Upper lobe of right lung (tissue), 1 donor: Measurements from ENCODE around the gene LRCH4. TPM values are rescaled to one million over a fixed set of nuclear protein-coding genes. Genes with fewer than 3 reads are reported as not detected.

Source experiments
- ATAC-seq: fragments of 200-7000 bp; cut with Tn5 transposase; one replicate; pipeline ENCODE4 v1.9.1; 2020; ENCODE audit warnings: mild to moderate bottlenecking, moderate library complexity
- DNase-seq: peaks from one replicate; pipeline ENCODE4 v3.0.0-alpha.2; 2020
- H3K27ac ChIP-seq: fragments of 200-600 bp; one replicate; pipeline ENCODE4 v1.8.0; 2022
- H3K27me3 ChIP-seq: fragments of 200-600 bp; one replicate; pipeline ENCODE4 v1.8.0; 2022; ENCODE audit warnings: mild to moderate bottlenecking
- H3K36me3 ChIP-seq: fragments of 200-600 bp; one replicate; pipeline ENCODE4 v1.8.0; 2022
- H3K4me1 ChIP-seq: fragments of 200-600 bp; one replicate; pipeline ENCODE4 v1.8.0; 2022
- H3K4me3 ChIP-seq: fragments of 200-600 bp; one replicate; pipeline ENCODE4 v1.8.0; 2022; ENCODE audit warnings: mild to moderate bottlenecking
- H3K9me3 ChIP-seq: fragments of 200-600 bp; one replicate; pipeline ENCODE4 v1.8.0; 2022
- intact Hi-C: fragments of 100-400 bp; cut with DNase I; formaldehyde crosslinking; loops from one replicate; pipeline ENCODE4 v1.11.0; 2022
- total RNA-seq: library from RNA; stranded (reverse); fragmentation: NEBNext Ultra II Directional; extraction: Animal tissue kit (Norgen Biotek cat#: 25700); gene quantifications from one replicate; pipeline ENCODE4 v1.2.1, GENCODE V29; 2021
- TF ChIP-seq, protein P1 (sequence below): fragments of 200-600 bp; IDR thresholded peaks from one replicate; pipeline ENCODE4 v1.8.0; 2022; ENCODE audit warnings: antibody characterized with exemption
- donor health status: DM: no; HTN: yes; CAD: no; lungs with severe emphysema.

LRCH4 gene
- total RNA-seq, 1 donor from 2014 or later, result 88.0 TPM

DNA sequence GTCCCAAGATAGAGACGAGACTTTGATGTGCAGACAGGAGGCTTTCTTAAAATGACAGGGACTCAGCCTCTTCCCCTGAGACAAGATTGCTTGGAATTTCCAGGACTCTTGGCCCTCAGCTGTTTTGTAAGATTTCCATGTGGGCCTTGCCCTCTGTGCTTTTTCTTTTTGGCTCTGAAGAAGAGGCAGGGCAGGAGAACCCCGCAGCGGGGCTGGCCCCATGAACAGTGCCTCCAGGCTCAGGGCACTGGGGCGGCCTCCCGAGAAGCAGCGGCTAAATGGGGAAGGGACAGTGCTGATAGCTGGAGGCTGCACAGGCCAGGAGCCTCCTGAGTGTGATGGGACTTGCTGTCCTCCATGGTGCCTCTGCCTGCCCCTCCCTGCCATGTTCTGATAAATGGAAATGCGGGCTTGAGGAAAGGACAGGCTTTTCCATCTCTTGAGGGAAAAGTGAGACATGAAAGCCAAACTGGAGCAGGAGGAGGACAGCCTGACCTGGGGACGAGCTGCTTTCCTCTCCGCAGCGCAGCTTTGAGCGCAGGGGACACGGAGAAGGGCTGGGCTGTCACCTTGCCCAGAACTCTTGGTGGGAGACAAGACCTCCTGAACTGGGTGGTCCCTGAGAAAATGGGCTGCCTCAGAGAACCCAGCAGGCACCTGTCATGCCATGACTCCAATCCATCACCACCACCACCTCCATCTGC lies 24.3 kb downstream of the LRCH4 start:
- H3K4me1 ChIP-seq, result peaks cover 4% of the 10 kb centered on the region
- intact Hi-C loops, result loop anchor here (5.0 to 10.0 kb wide), 2 partner anchors 94 to 123 kb away; no protein-coding TSS in a partner anchor
- H3K9me3 ChIP-seq, result no peaks in the 10 kb centered on the region
- H3K4me3 ChIP-seq, result no peak overlapping the region
- no peak overlapping the region for H3K27ac ChIP-seq
- H3K36me3 ChIP-seq, result peaks cover 16% of the 10 kb centered on the region
- ATAC-seq, result no peak
- peak; percentile 61 for DNase-seq
- TF ChIP-seq, protein P1, sequence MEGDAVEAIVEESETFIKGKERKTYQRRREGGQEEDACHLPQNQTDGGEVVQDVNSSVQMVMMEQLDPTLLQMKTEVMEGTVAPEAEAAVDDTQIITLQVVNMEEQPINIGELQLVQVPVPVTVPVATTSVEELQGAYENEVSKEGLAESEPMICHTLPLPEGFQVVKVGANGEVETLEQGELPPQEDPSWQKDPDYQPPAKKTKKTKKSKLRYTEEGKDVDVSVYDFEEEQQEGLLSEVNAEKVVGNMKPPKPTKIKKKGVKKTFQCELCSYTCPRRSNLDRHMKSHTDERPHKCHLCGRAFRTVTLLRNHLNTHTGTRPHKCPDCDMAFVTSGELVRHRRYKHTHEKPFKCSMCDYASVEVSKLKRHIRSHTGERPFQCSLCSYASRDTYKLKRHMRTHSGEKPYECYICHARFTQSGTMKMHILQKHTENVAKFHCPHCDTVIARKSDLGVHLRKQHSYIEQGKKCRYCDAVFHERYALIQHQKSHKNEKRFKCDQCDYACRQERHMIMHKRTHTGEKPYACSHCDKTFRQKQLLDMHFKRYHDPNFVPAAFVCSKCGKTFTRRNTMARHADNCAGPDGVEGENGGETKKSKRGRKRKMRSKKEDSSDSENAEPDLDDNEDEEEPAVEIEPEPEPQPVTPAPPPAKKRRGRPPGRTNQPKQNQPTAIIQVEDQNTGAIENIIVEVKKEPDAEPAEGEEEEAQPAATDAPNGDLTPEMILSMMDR, result no peak
- no peaks in the 10 kb centered on the region for H3K27me3 ChIP-seq

DNA sequence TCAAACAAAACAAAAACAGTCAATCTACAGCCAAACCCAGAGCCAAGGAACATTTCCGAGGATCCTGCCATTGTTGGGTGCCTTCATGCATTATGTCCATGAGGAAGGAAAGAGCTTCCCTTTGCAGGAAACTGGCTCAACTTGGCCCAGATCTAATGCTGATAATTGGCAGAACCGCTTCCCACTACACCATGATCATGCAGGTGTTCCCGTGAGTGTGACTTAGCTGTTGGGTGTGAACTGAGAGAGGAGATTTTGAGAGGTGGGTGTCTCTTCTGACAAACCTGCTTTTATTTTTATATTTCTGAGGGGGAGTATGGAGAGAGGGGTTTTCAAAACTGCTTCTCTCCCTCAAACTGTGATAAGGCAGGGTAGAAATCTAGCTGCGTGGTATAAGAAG lies 26.8 kb downstream of the LRCH4 start:
- no peak for DNase-seq
- ATAC-seq, result no peak
- H3K4me3 ChIP-seq, result no peak overlapping the region
- intact Hi-C loops, result no loop called here
- H3K4me1 ChIP-seq, result peaks cover 4% of the 10 kb centered on the region
- no peak overlapping the region for H3K27ac ChIP-seq
- H3K27me3 ChIP-seq, result no peaks in the 10 kb centered on the region
- H3K36me3 ChIP-seq, result peaks cover 30% of the 10 kb centered on the region
- no peaks in the 10 kb centered on the region for H3K9me3 ChIP-seq
- TF ChIP-seq, protein P1, result no peak

DNA sequence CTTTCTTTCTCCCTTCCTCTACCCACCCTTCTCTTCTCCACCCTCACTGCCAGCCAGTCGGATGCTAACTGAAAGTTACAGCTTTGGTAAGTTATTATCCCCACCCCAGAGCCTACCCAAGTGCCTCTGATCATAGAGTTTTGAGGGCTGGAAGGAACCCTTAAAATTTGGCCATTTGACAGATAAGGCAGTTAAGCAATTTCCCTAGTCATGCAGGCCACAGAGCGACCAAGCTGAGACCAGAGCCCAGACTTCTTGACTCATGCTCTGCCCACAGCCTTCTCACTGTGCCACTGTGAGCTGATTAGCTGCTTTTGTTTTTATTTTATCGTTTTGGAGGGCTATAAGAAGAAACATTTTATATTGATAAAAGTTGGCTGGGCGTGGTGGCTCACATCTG lies 29.4 kb downstream of the LRCH4 start:
- H3K4me3 ChIP-seq, result no peak overlapping the region
- H3K9me3 ChIP-seq, result no peaks in the 10 kb centered on the region
- H3K27ac ChIP-seq, result peak overlapping the region; percentile 3
- H3K27me3 ChIP-seq, result no peaks in the 10 kb centered on the region
- ATAC-seq, result peak; percentile 63
- H3K36me3 ChIP-seq, result peaks cover 33% of the 10 kb centered on the region
- H3K4me1 ChIP-seq, result peaks cover 4% of the 10 kb centered on the region
- TF ChIP-seq, protein P1, result no peak
- intact Hi-C loops, result no loop called here
- no peak for DNase-seq

DNA sequence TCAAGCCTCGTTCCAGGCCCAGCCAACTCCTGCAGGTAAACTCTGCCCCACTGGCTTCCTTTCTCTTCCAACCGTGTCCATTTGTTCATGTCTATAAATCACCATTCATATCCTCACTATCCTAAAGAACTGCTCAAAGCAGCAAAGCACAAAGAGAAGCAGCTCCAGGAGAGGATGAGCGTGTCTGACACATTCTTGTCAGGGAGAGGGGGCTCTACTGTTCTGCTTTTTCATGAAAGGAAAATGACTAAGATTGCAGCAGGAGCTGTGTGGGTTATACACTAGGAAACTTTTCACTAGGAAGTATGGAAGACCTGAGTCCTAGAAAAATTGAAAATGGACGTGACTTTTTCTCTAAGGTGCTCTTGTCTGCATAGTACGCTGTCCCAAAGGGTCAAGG lies 30.2 kb downstream of the LRCH4 start:
- H3K27me3 ChIP-seq, result no peaks in the 10 kb centered on the region
- intact Hi-C loops, result no loop called here
- no peaks in the 10 kb centered on the region for H3K9me3 ChIP-seq
- ATAC-seq, result no peak
- TF ChIP-seq, protein P1, result no peak
- H3K27ac ChIP-seq, result peak overlapping the region; percentile 3
- peaks cover 34% of the 10 kb centered on the region for H3K36me3 ChIP-seq
- H3K4me3 ChIP-seq, result no peak overlapping the region
- H3K4me1 ChIP-seq, result peaks cover 4% of the 10 kb centered on the region
- DNase-seq, result no peak

DNA sequence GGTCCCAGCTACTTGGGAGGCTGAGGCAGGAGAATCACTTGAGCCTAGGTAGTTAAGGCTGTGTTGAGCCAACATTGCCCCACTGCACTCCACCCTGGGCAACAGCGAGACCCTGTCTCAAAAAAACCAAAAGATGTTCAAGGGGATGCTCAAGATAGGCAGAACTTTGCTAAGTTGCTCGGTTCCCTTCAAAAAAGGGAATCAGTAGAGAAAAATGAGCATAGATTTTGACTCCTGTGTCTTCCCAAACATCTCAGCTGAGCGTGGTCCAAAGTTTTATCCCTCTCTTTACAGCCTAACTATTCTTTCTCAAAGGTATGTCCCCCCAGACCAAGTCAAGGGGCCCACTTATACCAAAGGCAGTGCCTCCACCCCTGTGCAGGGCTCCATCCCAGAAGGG lies 32.9 kb downstream of the LRCH4 start:
- Histone ChIP-seq H3K4me1 (peaks cover 12% of the 10 kb centered on the region), H3K27me3 (no peaks in the 10 kb centered on the region), H3K9me3 (no peaks in the 10 kb centered on the region), H3K4me3 (no peak overlapping the region), H3K27ac (no peak overlapping the region), H3K36me3 (peaks cover 41% of the 10 kb centered on the region)
- DNase-seq (no peak), ATAC-seq (no peak)
- intact Hi-C loops, result no loop called here
- TF ChIP-seq, protein P1, result no peak
